PC-3 (cell line): ENCODE results near the gene KRT6C. TPM values are rescaled to one million over a fixed set of nuclear protein-coding genes. Genes with fewer than 3 reads are reported as not detected.

Experiments
- ATAC-seq: fragments of 200-7000 bp; cut with Tn5 transposase; 2 replicates; pipeline ENCODE4 v1.9.1; 2020; ENCODE audit warnings: mild to moderate bottlenecking, moderate library complexity
- BruUV-seq: library from RNA; stranded (reverse); fragments of 400-500 nt; replicated peaks from 2 replicates; lab custom pipeline; 2021; lab: Mats Ljungman, UMichigan
- CTCF ChIA-PET: fragments of 300-600 bp; sonication (Branson Sonifier 250); formaldehyde crosslinking; loops from one replicate; lab custom pipeline; 2022; ENCODE audit warnings: antibody characterized with exemption; lab: Charles Lee
- POLR2A ChIA-PET: fragments of 300-600 bp; sonication (Branson Sonifier 250); formaldehyde crosslinking; loops from one replicate; lab custom pipeline; 2022; ENCODE audit warnings: antibody characterized with exemption; ENCODE audit not compliant: unreplicated experiment; lab: Charles Lee
- DNase-seq: peaks from one replicate; pipeline ENCODE4 v3.0.0-alpha.2; 2015
- H2AFZ ChIP-seq: fragments of 300-600 bp; sonication (generic); 2 replicates; pipeline ENCODE4 v1.6.0; 2016; ENCODE audit warnings: antibody characterized with exemption, low read length
- H3F3A ChIP-seq: fragments of 300-600 bp; sonication (generic); one replicate; pipeline ENCODE4 v1.6.0; 2017; ENCODE audit warnings: antibody characterized with exemption, low read length, control low read depth, mild to moderate bottlenecking; ENCODE audit not compliant: unreplicated experiment
- H3K27ac ChIP-seq: fragments of 300-600 bp; sonication (generic); 2 replicates; pipeline ENCODE4 v1.5.1; 2016; ENCODE audit warnings: mild to moderate bottlenecking, low read length
- H3K27me3 ChIP-seq: fragments of 300-600 bp; sonication (generic); 2 replicates; pipeline ENCODE4 v1.6.1; 2016; ENCODE audit warnings: low read length, mixed read lengths
- H3K36me3 ChIP-seq: fragments of 300-600 bp; sonication (generic); 2 replicates; pipeline ENCODE4 v1.6.1; 2016; ENCODE audit warnings: low read depth, mixed run types, low read length, mixed read lengths
- H3K4me1 ChIP-seq: fragments of 300-600 bp; sonication (generic); 2 replicates; pipeline ENCODE4 v1.5.1; 2016; ENCODE audit warnings: low read length; ENCODE audit not compliant: insufficient read depth
- H3K4me2 ChIP-seq: fragments of 300-600 bp; sonication (generic); 2 replicates; pipeline ENCODE4 v1.6.0; 2016; ENCODE audit warnings: low read length
- H3K4me3 ChIP-seq: fragments of 300-600 bp; sonication (generic); 2 replicates; pipeline ENCODE4 v1.5.1; 2016; ENCODE audit warnings: mild to moderate bottlenecking, low read length, mixed read lengths
- H3K79me2 ChIP-seq: fragments of 300-600 bp; sonication (generic); 2 replicates; pipeline ENCODE4 v1.6.1; 2017; ENCODE audit warnings: low read length, mixed read lengths
- H3K9ac ChIP-seq: fragments of 300-600 bp; sonication (generic); 2 replicates; pipeline ENCODE4 v1.6.0; 2016; ENCODE audit warnings: mild to moderate bottlenecking, low read length
- H3K9me2 ChIP-seq: fragments of 300-600 bp; sonication (generic); replicated peaks from 2 replicates; pipeline ENCODE4 v1.6.1; 2016; ENCODE audit warnings: mixed run types, low read length, mixed read lengths
- H3K9me3 ChIP-seq: fragments of 300-600 bp; sonication (generic); 2 replicates; pipeline ENCODE4 v1.6.1; 2016; ENCODE audit warnings: low read length, mixed read lengths
- H4K20me1 ChIP-seq: fragments of 300-600 bp; sonication (generic); 2 replicates; pipeline ENCODE4 v1.6.1; 2016; ENCODE audit warnings: low read length, mixed read lengths
- EZH2 ChIP-seq: fragments of 300-600 bp; sonication (generic); IDR thresholded peaks from one replicate; pipeline ENCODE4 v1.6.1; 2017; ENCODE audit warnings: antibody characterized with exemption, mild to moderate bottlenecking, low read length; ENCODE audit not compliant: unreplicated experiment
- EZH2phosphoT487 ChIP-seq: fragments of 300-600 bp; sonication (generic); IDR thresholded peaks from 2 replicates; pipeline ENCODE4 v1.6.1; 2018; ENCODE audit warnings: mild to moderate bottlenecking, antibody characterized with exemption, low read length, borderline replicate concordance
- intact Hi-C: fragments of 100-400 bp; cut with micrococcal nuclease; formaldehyde crosslinking; loops from 2 replicates; pipeline ENCODE4 v1.9.0; 2023
- total RNA-seq: library from RNA; depleted of rRNA; stranded (reverse); fragments of >200 nt; gene quantifications from 2 replicates; pipeline ENCODE4 v1.2.3, GENCODE V29; 2014
- TF ChIP-seq, protein P1 (sequence below): fragments of 300-600 bp; sonication (generic); conservative IDR thresholded peaks from 2 replicates; pipeline ENCODE4 v1.5.1; 2017; ENCODE audit warnings: antibody characterized with exemption, low read depth, mild to moderate bottlenecking, low read length

The KRT6C gene
- total RNA-seq, 1 experiment from 2014 or later: not detected

DNA sequence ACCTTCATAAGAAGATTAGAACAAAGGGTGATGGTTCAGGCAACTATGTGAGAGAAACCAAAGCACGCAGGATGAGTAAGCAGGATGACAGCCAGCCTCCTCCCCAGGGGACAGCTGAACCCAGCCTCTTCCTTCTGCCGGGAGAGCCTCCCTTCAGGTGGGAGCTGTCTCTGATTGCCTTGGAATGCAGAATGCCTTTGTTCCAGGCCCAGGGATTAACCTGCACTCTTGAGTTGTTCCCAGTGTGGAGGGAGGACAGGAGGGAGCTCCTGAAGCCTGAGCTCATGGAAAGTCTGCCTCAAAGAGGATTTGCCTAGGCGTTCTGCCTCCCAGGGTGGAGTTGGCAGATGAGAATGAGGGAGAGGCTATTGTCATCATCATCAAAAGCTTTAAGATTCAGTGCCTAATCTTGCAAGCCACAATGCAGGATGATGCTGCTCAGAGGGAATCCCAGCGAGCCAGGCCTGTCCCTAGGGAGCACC is 23.0 kb upstream of the KRT6C start:
- peak; percentile 51 for ATAC-seq
- no peaks in the 10 kb centered on the region for H3K9me2 ChIP-seq
- no peaks in the 10 kb centered on the region for H4K20me1 ChIP-seq
- H3K36me3 ChIP-seq: no peaks in the 10 kb centered on the region
- no peak for TF ChIP-seq EZH2
- no peak for TF ChIP-seq EZH2phosphoT487
- TF ChIP-seq, protein P1, sequence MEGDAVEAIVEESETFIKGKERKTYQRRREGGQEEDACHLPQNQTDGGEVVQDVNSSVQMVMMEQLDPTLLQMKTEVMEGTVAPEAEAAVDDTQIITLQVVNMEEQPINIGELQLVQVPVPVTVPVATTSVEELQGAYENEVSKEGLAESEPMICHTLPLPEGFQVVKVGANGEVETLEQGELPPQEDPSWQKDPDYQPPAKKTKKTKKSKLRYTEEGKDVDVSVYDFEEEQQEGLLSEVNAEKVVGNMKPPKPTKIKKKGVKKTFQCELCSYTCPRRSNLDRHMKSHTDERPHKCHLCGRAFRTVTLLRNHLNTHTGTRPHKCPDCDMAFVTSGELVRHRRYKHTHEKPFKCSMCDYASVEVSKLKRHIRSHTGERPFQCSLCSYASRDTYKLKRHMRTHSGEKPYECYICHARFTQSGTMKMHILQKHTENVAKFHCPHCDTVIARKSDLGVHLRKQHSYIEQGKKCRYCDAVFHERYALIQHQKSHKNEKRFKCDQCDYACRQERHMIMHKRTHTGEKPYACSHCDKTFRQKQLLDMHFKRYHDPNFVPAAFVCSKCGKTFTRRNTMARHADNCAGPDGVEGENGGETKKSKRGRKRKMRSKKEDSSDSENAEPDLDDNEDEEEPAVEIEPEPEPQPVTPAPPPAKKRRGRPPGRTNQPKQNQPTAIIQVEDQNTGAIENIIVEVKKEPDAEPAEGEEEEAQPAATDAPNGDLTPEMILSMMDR: no peak
- BruUV-seq: no TSS peak
- POLR2A ChIA-PET: interaction anchor here (0.6 kb wide), 1 partner anchor 484 kb away, joined by 4 read pairs; no protein-coding TSS in a partner anchor
- CTCF ChIA-PET: no interaction called here
- H3K4me3 ChIP-seq: no peak overlapping the region
- no peaks in the 10 kb centered on the region for H3K79me2 ChIP-seq
- intact Hi-C loops: no loop called here
- peak overlapping the region; percentile 8; the same call in 1 of the 2 replicates for H2AFZ ChIP-seq
- peaks cover 50% of the 10 kb centered on the region for H3K4me1 ChIP-seq
- no peaks in the 10 kb centered on the region for H3K27me3 ChIP-seq
- H3K4me2 ChIP-seq: peak overlapping the region; percentile 17
- peak overlapping the region; percentile 59; the same call in 1 of the 2 replicates for H3K9ac ChIP-seq
- no peaks in the 10 kb centered on the region for H3K9me3 ChIP-seq
- DNase-seq: peak; percentile 82
- H3F3A ChIP-seq: no peaks in the 10 kb centered on the region
- H3K27ac ChIP-seq: peak overlapping the region; percentile 86

DNA sequence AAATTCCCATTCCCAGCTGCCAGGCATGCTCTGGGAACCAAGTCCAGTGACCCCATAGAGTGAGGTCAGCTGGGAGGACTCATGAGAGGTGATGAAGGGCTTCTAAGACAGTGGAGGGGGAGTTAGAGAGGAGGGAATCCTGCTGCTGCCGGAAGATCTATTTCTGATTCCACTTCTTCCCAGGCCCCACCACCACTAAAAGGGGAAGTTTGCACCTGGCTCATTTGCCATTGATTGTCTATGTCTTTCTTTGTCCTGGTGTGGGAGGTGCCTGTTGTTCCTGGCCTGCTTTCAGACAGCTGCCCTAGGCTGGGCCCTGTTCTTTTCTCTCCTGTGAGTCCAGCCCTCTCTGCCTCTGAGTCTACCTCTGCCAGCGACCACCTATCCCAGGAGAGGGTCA is 22.4 kb upstream of the KRT6C start:
- H2AFZ ChIP-seq: 0 out of 2 replicates have a peak overlapping the region, but pooled peaks have one; percentile 8
- no peak for DNase-seq

DNA sequence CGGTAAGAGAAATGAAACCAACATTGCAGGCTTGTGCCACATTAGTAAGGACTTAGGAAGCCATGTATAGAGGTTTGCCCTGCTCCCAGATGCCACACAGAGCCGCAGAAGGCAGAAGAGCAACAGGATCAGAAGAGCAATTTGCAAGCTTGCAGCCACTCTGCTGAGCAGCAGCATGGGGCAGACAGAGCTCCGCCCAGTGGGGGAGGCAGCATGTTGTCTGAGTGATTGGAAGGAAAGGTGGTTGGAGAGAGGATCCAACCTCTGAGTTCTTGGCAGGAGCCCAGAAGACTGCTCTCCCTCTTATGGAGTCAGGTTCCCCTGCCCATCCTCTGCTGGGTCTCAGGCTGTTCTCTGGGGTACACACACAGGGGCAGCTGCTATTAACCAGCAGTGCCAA is 21.8 kb upstream of the KRT6C start:
- H3K36me3 ChIP-seq: no peaks in the 10 kb centered on the region
- H3K4me2 ChIP-seq: 0 out of 2 replicates have a peak overlapping the region, but pooled peaks have one; percentile 17
- H3K9me3 ChIP-seq: no peaks in the 10 kb centered on the region
- DNase-seq (peak; percentile 75), ATAC-seq (peak; percentile 48; the same call in 1 of the 2 replicates)
- TF ChIP-seq, protein P1: no peak
- TF ChIP-seq EZH2: no peak
- TF ChIP-seq EZH2phosphoT487: no peak
- H3K79me2 ChIP-seq: no peaks in the 10 kb centered on the region
- H3K27me3 ChIP-seq: no peaks in the 10 kb centered on the region
- BruUV-seq: no TSS peak
- H3K9me2 ChIP-seq: no peaks in the 10 kb centered on the region
- no peaks in the 10 kb centered on the region for H3F3A ChIP-seq
- peak overlapping the region; percentile 59; the same call in 1 of the 2 replicates for H3K9ac ChIP-seq
- H3K4me1 ChIP-seq: peaks cover 49% of the 10 kb centered on the region
- ChIA-PET POLR2A (no interaction called here), CTCF (no interaction called here)
- H2AFZ ChIP-seq: no peak overlapping the region
- intact Hi-C loops: no loop called here
- peak overlapping the region; percentile 86 for H3K27ac ChIP-seq
- H4K20me1 ChIP-seq: no peaks in the 10 kb centered on the region
- no peak overlapping the region for H3K4me3 ChIP-seq

More for the DNA sequence above, 22.4 kb upstream of the KRT6C start:
- H3F3A ChIP-seq: no peaks in the 10 kb centered on the region
- H4K20me1 ChIP-seq: no peaks in the 10 kb centered on the region
- H3K27me3 ChIP-seq: no peaks in the 10 kb centered on the region
- no TSS peak for BruUV-seq
- ChIA-PET CTCF (no interaction called here), POLR2A (no interaction called here)
- peaks cover 50% of the 10 kb centered on the region for H3K4me1 ChIP-seq
- H3K9ac ChIP-seq: peak overlapping the region; percentile 59
- intact Hi-C loops: no loop called here
- no peak for ATAC-seq
- no peaks in the 10 kb centered on the region for H3K36me3 ChIP-seq
- no peak overlapping the region for H3K4me3 ChIP-seq
- H3K9me2 ChIP-seq: no peaks in the 10 kb centered on the region
- H3K27ac ChIP-seq: peak overlapping the region; percentile 86
- no peaks in the 10 kb centered on the region for H3K79me2 ChIP-seq
- H3K9me3 ChIP-seq: no peaks in the 10 kb centered on the region
- TF ChIP-seq, protein P1: no peak
- TF ChIP-seq EZH2phosphoT487 (no peak), EZH2 (no peak)
- peak overlapping the region; percentile 17 for H3K4me2 ChIP-seq
